ENCODE results near the gene IGLL1. TPM values are rescaled to one million over a fixed set of nuclear protein-coding genes. Genes with fewer than 3 reads are reported as not detected.

Gene IGLL1
- polyA plus RNA-seq, 1 of the 3 experiments (the other 2 are of a cell fraction): not detected

GRCh38 chr22:23531283-23531956 is 48.7 kb downstream of the IGLL1 start:
- Histone ChIP-seq H3K36me3 (replicated peaks in 1 of 2; ENCODE audit: control insufficient read depth in 1 of 2, insufficient read depth in 2 of 2, low read length in 1 of 2) (no peaks in the 10 kb centered on the region), H3K27me3 (ENCODE audit: insufficient read depth) (no peaks in the 10 kb centered on the region), H3K4me3 (ENCODE audit: low read depth in 2 of 2, low read length in 1 of 2) (no peak overlapping the region), H3K9me2 (no peaks in the 10 kb centered on the region), H3K4me2 (no peak overlapping the region), H3K9me3 (no peaks in the 10 kb centered on the region), H3K9ac (no peak overlapping the region), H3K27ac (ENCODE audit: low read depth in 2 of 2, low read length in 1 of 2) (no peak overlapping the region), H3K79me2 (ENCODE audit: insufficient read depth) (no peaks in the 10 kb centered on the region), H4K20me1 (ENCODE audit: insufficient read depth) (no peaks in the 10 kb centered on the region), H3F3A (replicated peaks; ENCODE audit: insufficient read depth) (no peaks in the 10 kb centered on the region), H2AFZ (ENCODE audit: low read depth) (no peak overlapping the region), H3K4me1 (ENCODE audit: control insufficient read depth in 1 of 2, insufficient read depth in 2 of 2, low read depth in 1 of 2, low read length in 1 of 2) (peaks cover 0 to 22% of the 10 kb centered on the region in 2 experiments; a peak in 1 of 4 replicates)
- WGBS (ENCODE audit: low lambda C conversion rate): 95% methylated on average over 18 of the region's 24 CpGs
- CTCF ChIA-PET: interaction anchor here (1.3 to 1.4 kb wide), 3 partner anchors 8 to 146 kb away, joined by 3 to 4 read pairs (median 4); no protein-coding TSS in a partner anchor
- no peak for DNase-seq
- no peak for TF ChIP-seq CTCF (IDR thresholded peaks at IDR 0.05)
- TF ChIP-seq ZBTB33 (IDR thresholded peaks at IDR 0.05; ENCODE audit: borderline replicate concordance, low read depth): no peak
- no peak for TF ChIP-seq EZH2phosphoT487 (IDR thresholded peaks at IDR 0.05; ENCODE audit: borderline replicate concordance, low read depth)
- no peak for TF ChIP-seq IRF3 (IDR thresholded peaks at IDR 0.05; ENCODE audit: low read depth, low read length)
- TF ChIP-seq USF1 (IDR thresholded peaks at IDR 0.05; ENCODE audit: borderline replicate concordance, low read depth): no peak
- TF ChIP-seq RCOR1 (IDR thresholded peaks at IDR 0.05; ENCODE audit: low read length): no peak
- no peak for TF ChIP-seq SMC3 (IDR thresholded peaks at IDR 0.05; ENCODE audit: low read depth, low read length)
- no peak for TF ChIP-seq JUND (IDR thresholded peaks at IDR 0.05)
- no peak for TF ChIP-seq MEF2A (IDR thresholded peaks at IDR 0.05; ENCODE audit: borderline replicate concordance, low read depth)
- POLR2A ChIA-PET: no interaction called here

Data from SK-N-SH (cell line).